AG09309 (cell line): ENCODE data around the gene CCDC68.

Experiments used
- DNase-seq: peaks from one replicate; pipeline ENCODE4 v3.0.0-alpha.2; 2010; ENCODE audit warnings: low read depth
- H3K4me3 ChIP-seq: 2 replicates; pipeline ENCODE4 v1.5.1; 2011; ENCODE audit warnings: mild to moderate bottlenecking, low read depth, low read length, moderate library complexity; ENCODE audit not compliant: control insufficient read depth
- CTCF ChIP-seq: IDR thresholded peaks from 2 replicates; pipeline ENCODE4 v1.5.1; 2011; ENCODE audit warnings: mild to moderate bottlenecking, low read depth, low read length, inconsistent platforms; ENCODE audit not compliant: insufficient read depth, control insufficient read depth; ENCODE audit errors: missing control alignments

CCDC68 gene

GRCh38 chr18:54882318-54882717 lies 76.9 kb downstream of the CCDC68 start:
- H3K4me3 ChIP-seq, result no peak overlapping the region
- no peak for DNase-seq
- no peak for TF ChIP-seq CTCF

GRCh38 chr18:54881229-54881768 lies 78.0 kb downstream of the CCDC68 start:
- no peak overlapping the region for H3K4me3 ChIP-seq
- TF ChIP-seq CTCF, result no peak
- no peak for DNase-seq

GRCh38 chr18:54880395-54881105 lies 78.7 kb downstream of the CCDC68 start:
- no peak for TF ChIP-seq CTCF
- no peak for DNase-seq

GRCh38 chr18:54879691-54880090 lies 79.6 kb downstream of the CCDC68 start:
- no peak overlapping the region for H3K4me3 ChIP-seq
- DNase-seq, result no peak
- TF ChIP-seq CTCF, result no peak

More at GRCh38 chr18:54880395-54881105, 78.7 kb downstream of the CCDC68 start:
- H3K4me3 ChIP-seq, result no peak overlapping the region

- no peak for DNase-seq
- H3K4me3 ChIP-seq, result no peak overlapping the region
- no peak for TF ChIP-seq CTCF
Measured at GRCh38 chr18:54878659-54879358, 80.5 kb downstream of the CCDC68 start.

- DNase-seq, result no peak
- no peak overlapping the region for H3K4me3 ChIP-seq
- TF ChIP-seq CTCF, result no peak
Measured at GRCh38 chr18:54878159-54878622, 81.1 kb downstream of the CCDC68 start.
